ENCODE data around the gene ABCC1. TPM values are rescaled to one million over a fixed set of nuclear protein-coding genes. Genes with fewer than 3 reads are reported as not detected.

The ABCC1 gene
- total RNA-seq, 1 donor from 2014 or later: 49.8 TPM

- Mint-ChIP-seq H3K9me3 (no peaks in the 10 kb centered on the region), H3K27me3 (no peaks in the 10 kb centered on the region), H3K4me1 (peaks cover 34% of the 10 kb centered on the region), H3K27ac (peak overlapping the region; percentile 66), H3K4me3 (no peak overlapping the region), H3K36me3 (ENCODE audit: low read depth) (peaks cover 71% of the 10 kb centered on the region)
- DNase-seq (no peak), ATAC-seq (ENCODE audit: low read depth) (peak; percentile 57)
- TF ChIP-seq CTCF (IDR thresholded peaks at IDR 0.05): no peak
- POLR2A ChIA-PET: interaction anchor here (0.5 to 0.6 kb wide), 3 partner anchors 132 to 1739 kb away, joined by 3 read pairs; no protein-coding TSS in a partner anchor
- CTCF ChIA-PET: no interaction called here
- intact Hi-C loops (cut with micrococcal nuclease): no loop called here
These were observed 126.3 kb downstream of the ABCC1 start for GRCh38 chr16:16075488-16076422.

GRCh38 chr16:16076423-16076813, 127.0 kb downstream of the ABCC1 start:
- H3K4me1 Mint-ChIP-seq: peaks cover 34% of the 10 kb centered on the region
- H3K36me3 Mint-ChIP-seq (ENCODE audit: low read depth): peaks cover 76% of the 10 kb centered on the region
- no peak for DNase-seq
- TF ChIP-seq CTCF (IDR thresholded peaks at IDR 0.05): no peak
- no peak for ATAC-seq (ENCODE audit: low read depth)
- no peak overlapping the region for H3K4me3 Mint-ChIP-seq
- no peaks in the 10 kb centered on the region for H3K9me3 Mint-ChIP-seq
- no peaks in the 10 kb centered on the region for H3K27me3 Mint-ChIP-seq
- ChIA-PET POLR2A (interaction anchor here (0.6 kb wide), 1 partner anchor 132 kb away, joined by 3 read pairs; no protein-coding TSS in a partner anchor), CTCF (no interaction called here)
- peak overlapping the region; percentile 35 for H3K27ac Mint-ChIP-seq
- intact Hi-C loops (cut with micrococcal nuclease): no loop called here

- TF ChIP-seq CTCF (IDR thresholded peaks at IDR 0.05): no peak
- H3K27ac Mint-ChIP-seq: no peak overlapping the region
- no peak for ATAC-seq (ENCODE audit: low read depth)
- no peak for DNase-seq
- H3K27me3 Mint-ChIP-seq: no peaks in the 10 kb centered on the region
- H3K4me3 Mint-ChIP-seq: no peak overlapping the region
- no peaks in the 10 kb centered on the region for H3K9me3 Mint-ChIP-seq
- peaks cover 86% of the 10 kb centered on the region for H3K36me3 Mint-ChIP-seq (ENCODE audit: low read depth)
- ChIA-PET POLR2A (no interaction called here), CTCF (no interaction called here)
- peaks cover 13% of the 10 kb centered on the region for H3K4me1 Mint-ChIP-seq
- intact Hi-C loops (cut with micrococcal nuclease): no loop called here
These were observed 131.1 kb downstream of the ABCC1 start for GRCh38 chr16:16080465-16081065.

GRCh38 chr16:16081141-16081540, 131.7 kb downstream of the ABCC1 start:
- intact Hi-C loops (cut with micrococcal nuclease): no loop called here
- DNase-seq (no peak), ATAC-seq (ENCODE audit: low read depth) (no peak)
- Mint-ChIP-seq H3K4me1 (peaks cover 7% of the 10 kb centered on the region), H3K36me3 (ENCODE audit: low read depth) (peaks cover 86% of the 10 kb centered on the region), H3K4me3 (no peak overlapping the region), H3K27ac (no peak overlapping the region), H3K9me3 (no peaks in the 10 kb centered on the region), H3K27me3 (no peaks in the 10 kb centered on the region)
- ChIA-PET CTCF (no interaction called here), POLR2A (no interaction called here)
- no peak for TF ChIP-seq CTCF (IDR thresholded peaks at IDR 0.05)

- peaks cover 2% of the 10 kb centered on the region for H3K4me1 Mint-ChIP-seq
- intact Hi-C loops (cut with micrococcal nuclease): no loop called here
- POLR2A ChIA-PET: no interaction called here
- no peak overlapping the region for H3K27ac Mint-ChIP-seq
- H3K4me3 Mint-ChIP-seq: no peak overlapping the region
- peaks cover 85% of the 10 kb centered on the region for H3K36me3 Mint-ChIP-seq (ENCODE audit: low read depth)
- CTCF ChIA-PET: no interaction called here
- H3K27me3 Mint-ChIP-seq: no peaks in the 10 kb centered on the region
- H3K9me3 Mint-ChIP-seq: no peaks in the 10 kb centered on the region
- TF ChIP-seq CTCF (IDR thresholded peaks at IDR 0.05): no peak
- DNase-seq (no peak), ATAC-seq (ENCODE audit: low read depth) (no peak)
These were observed 132.8 kb downstream of the ABCC1 start for GRCh38 chr16:16082255-16082654.

All from activated B cell treated with CpG ODN at 0.5 μM for 24 hours (primary cell).